GM20431 (cell line): ENCODE data around the gene CDK10.

Experiments
- in situ Hi-C: fragments of 300-500 bp; cut with MseI, MboI; formaldehyde crosslinking; loops from one replicate; pipeline ENCODE4 v1.15.0; 2020; ENCODE audit warnings: low sequenced_read_pairs; ENCODE audit not compliant: unreplicated experiment

The CDK10 gene

GRCh38 chr16:89709166-89709565, 22.7 kb downstream of the CDK10 start:
- in situ Hi-C loops = no loop called here

DNA sequence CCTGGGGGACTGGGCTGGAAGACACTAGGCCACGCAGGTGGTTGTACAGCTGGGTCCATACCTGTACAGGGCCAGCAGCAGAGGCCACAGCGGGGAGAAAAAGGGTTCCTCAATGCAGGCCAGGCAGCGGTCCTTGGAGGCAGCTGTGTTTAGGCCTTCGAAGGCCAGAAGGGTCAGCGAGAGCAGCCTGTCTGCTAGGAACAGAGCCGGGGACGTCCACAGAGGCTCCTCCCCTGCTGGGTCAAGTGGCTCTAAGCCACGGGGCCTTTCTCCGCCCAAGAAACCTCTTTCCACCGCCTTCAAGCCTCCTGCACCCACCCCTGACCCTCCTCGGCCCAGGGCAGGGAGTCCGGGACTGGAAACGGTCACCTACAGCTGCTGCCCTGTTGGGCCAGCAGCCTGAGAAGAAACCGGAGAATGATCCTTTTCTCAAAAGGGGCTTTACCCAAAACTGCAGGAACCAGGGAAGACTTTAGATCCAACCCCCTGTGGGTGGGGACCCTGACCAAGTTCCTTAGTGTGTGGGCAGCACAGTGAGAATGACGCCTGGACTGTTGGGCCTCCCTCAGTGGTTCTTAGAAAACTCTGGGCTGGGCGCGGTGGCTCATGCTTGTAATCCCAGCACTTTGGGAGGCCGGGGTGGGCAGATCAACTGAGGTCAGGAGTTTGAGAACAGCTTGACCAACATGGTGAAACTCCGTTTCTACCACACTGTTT, 23.4 kb downstream of the CDK10 start:
- in situ Hi-C loops = no loop called here

DNA sequence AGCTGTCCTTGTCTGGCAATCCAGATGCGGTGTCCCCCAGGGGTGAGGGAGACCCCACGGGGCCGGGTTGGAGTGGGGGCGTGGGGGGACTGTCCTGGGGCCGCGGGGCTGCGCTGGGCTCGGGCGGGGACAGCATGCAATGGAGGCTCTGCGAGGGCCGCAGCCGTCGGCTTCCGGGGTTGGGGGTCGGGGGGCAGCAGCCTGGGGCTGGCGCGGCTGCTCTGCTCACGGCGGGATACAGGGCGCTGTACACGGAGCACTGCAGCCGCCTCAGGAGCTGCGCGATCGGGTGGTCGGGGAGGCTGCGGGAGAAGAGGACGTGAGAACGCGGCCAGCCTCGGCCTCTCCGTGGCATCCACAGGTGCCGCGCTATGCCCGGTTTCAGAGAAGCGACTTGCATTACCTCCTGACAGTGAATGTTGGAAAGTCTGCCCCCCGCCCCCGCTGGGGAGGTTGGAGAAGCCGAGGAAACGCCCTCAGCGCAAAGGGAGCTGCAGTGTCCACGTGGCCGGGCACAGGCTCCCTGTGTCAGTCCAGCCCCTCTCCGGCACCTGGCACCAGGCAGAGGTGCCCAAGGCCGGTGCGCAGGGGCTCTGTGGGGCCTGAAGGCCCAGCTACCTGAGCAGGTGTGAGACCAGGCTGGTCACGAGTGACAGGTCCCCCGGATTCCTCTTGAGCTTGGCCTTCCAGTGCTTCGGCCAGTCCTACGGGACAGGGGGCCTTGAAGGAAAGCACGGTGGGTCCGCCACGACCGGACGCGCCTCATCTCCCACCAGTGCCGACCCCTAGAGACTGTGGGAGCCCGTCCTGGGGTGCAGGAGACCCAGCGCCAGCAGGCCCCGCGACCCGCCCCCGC, 24.4 kb downstream of the CDK10 start:
- in situ Hi-C loops = no loop called here

DNA sequence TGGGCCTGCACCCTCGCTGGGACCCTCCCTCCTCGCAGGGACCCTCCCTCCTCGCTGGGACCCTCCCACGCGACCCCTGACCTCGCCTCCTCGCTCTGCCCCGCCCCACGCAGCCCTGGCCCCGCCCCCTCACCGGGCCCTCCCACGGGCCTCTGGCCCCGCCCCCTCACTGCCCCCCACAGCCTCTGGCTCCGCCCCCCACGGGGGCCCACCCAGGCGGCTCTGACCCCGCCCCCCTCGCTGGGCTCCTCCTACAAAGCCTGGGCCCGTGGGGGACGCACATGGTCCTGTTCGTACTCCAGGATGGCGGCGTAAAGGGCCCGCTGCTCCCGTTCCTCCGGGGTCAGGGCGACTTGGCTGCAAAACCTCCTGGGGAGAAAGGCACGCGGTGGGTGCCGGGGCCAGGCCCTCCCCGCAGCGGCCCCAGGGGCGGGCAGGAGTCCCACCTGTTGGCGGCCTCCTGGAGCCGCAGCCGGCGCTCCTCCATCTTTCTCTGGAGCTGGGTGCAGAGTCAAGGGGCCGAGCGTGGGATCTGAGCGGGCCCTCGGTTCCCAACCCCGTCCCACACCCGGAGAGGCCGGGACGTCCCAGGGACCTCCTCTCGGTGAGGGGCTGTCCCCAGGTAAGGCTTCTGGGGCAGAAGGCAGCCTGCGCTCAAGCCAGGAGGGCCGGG, 25.2 kb downstream of the CDK10 start:
- in situ Hi-C loops = no loop called here

GRCh38 chr16:89712274-89712781, 25.8 kb downstream of the CDK10 start:
- in situ Hi-C loops = no loop called here

GRCh38 chr16:89716493-89716892, 30.0 kb downstream of the CDK10 start:
- in situ Hi-C loops = no loop called here

DNA sequence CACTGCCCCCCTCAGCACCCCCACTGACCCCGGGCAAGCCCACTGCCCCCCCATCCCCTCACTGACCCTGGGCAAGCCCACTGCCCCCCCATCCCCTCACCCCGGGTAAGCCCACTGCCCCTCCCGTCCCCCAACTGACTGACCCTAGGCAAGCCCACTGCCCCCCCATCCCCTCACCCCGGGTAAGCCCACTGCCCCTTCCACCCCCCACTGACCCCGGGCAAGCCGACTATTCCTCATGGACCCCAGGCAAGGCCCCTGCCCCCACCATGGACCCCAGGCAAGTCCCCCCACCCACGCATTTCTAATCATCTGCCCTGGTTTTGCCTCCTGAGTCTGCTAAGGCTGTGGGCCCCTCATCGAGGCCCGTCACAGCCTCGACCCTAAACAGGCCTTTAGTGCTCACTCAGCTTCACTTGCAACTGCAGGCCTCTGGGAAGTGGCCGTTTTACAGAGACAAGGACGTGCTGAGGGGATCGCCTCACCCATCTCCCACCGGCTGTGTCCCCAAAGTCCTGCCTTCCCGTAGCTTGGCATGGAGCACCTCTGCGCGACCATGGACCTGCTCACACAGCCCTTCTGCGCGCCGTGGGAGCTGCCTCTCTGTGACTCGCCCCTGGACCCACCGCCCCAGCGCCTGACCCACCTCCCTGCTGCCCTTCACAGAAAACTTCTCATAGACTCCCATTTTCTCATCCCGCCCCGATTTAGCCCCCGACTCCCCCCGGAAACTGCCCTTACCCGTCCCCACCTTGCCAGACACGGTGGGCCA, 30.6 kb downstream of the CDK10 start:
- in situ Hi-C loops = no loop called here

DNA sequence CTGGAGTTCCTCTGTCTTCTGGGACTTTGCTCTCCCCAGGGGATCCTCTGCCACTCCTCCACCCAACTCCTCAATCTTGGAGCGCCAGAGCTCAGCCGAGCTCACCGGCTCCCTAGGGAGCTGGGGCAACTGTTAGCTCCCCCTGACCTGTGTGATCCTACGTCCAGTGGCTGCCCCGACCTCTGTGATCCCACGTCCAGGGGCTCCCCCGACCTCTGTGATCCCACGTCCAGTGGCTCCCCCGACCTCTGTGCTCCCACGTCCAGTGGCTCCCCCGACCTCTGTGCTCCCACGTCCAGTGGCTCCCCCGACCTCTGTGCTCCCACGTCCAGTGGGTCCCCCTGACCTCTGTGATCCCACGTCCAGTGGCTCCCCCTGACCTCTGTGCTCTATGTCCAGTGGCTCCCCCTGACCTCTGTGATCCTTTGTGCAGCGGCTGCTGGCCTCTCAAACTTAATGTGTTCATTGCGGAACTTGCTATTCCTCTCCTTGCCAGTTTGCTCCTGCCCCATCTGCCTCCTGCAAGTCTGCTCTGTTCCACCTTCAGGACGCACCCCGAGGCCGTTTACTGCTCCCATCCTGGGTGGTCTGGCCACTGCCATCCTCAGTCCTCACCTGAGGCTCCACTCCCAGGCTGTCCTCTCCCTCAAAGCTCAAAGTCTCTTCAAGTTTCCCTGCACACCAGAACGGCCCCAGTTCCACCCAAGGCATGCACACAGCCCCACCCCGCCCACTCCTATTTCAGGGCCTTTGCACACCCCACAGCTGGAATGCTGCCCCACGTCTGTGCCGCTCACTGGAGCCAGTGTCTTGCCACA, 31.4 kb downstream of the CDK10 start:
- in situ Hi-C loops = no loop called here

DNA sequence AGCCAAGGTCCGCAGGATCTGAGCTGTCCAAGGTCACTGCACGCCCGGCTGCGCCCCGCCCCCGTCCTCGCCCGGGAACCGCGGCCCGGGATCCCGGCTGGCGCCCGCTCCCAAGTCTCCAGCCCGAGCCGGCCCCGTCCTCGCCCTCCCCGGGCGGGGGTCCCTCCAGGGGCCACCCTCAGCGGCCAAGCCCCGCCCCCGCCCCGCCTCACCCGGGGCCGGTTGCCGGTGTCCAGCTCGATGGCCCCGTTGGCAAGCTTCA, 34.0 kb downstream of the CDK10 start:
- in situ Hi-C loops = no loop called here

- in situ Hi-C loops = no loop called here
Measured at GRCh38 chr16:89720813-89721545, 34.5 kb downstream of the CDK10 start, which contains the start of the genes VPS9D1 and ZNF276. Gene VPS9D1 (minus strand): TSS chr16:89720898. CDS start chr16:89720861, 37 bp downstream. Gene ZNF276 (plus strand): TSS chr16:89721537. CDS start chr16:89721641, 104 bp downstream.

- in situ Hi-C loops = no loop called here
Measured at GRCh38 chr16:89721546-89722391, 35.3 kb downstream of the CDK10 start.

GRCh38 chr16:89722392-89723278, 36.1 kb downstream of the CDK10 start:
- in situ Hi-C loops = no loop called here

GRCh38 chr16:89723279-89724250, 37.1 kb downstream of the CDK10 start:
- in situ Hi-C loops = no loop called here

GRCh38 chr16:89727406-89728120, 41.1 kb downstream of the CDK10 start:
- in situ Hi-C loops = no loop called here

- in situ Hi-C loops = no loop called here
Measured at GRCh38 chr16:89729293-89729692, 42.8 kb downstream of the CDK10 start.
